SW 1271 (cell line): ENCODE measurements around the gene GFOD1.
"Not testable (repeated sequence)": the region's sequence is repeated elsewhere in the genome, so short reads cannot be mapped to it uniquely, and the experiment has no call there.

Experiments
- DNase-seq, 2 experiments: peaks; one replicate each; lab custom pipeline; 2025; lab: John Stamatoyannopoulos, UW

Gene GFOD1

GRCh38 chr6:13441778-13442177 is 45.6 kb downstream of the GFOD1 start:
- no peak for DNase-seq

DNA sequence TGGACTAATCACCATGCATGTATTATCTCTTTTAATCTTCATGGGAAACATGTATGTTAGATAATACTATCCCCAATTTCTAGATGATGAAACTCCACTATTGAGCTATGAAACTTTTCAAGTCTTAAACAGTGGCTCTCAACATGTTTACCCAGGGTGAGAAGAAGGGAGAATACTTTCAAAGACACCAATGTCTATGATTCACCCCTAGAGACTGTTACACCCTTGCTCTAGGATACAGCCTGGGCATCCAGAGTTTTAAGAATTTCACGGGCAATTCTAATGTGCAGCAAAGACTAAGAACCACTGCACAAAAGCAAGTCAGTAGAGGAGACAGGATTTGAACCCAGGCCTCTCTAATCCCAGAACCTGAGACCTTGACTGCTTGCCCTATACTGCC is 47.8 kb downstream of the GFOD1 start:
- no peak for DNase-seq

- DNase-seq, result no peak
These were observed 49.3 kb downstream of the GFOD1 start for GRCh38 chr6:13438126-13438525.

GRCh38 chr6:13437218-13437996 is 50.0 kb downstream of the GFOD1 start:
- no peak for DNase-seq

GRCh38 chr6:13436399-13437217 is 50.8 kb downstream of the GFOD1 start:
- DNase-seq, result no peak

GRCh38 chr6:13435477-13436246 is 51.7 kb downstream of the GFOD1 start:
- DNase-seq, result no peak

DNA sequence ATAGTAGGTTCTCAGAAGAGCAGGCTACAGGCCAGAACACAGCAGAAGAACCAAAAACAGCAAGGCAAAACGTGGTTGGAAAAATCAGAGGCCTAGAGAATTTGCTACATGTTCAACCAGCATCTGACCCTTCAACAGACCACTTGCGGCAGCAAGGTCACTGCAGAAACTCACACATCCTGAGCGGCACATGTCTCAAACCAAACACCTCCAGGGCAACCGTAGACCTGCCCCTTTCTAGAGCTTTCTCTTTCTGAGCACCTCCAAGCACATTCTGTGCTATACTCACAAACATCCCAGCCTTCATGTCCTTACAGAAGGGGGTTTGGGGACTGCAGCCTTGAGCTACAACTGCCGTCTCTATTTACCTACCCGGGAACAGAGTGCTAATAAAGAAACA is 52.6 kb downstream of the GFOD1 start:
- DNase-seq, result no peak

DNA sequence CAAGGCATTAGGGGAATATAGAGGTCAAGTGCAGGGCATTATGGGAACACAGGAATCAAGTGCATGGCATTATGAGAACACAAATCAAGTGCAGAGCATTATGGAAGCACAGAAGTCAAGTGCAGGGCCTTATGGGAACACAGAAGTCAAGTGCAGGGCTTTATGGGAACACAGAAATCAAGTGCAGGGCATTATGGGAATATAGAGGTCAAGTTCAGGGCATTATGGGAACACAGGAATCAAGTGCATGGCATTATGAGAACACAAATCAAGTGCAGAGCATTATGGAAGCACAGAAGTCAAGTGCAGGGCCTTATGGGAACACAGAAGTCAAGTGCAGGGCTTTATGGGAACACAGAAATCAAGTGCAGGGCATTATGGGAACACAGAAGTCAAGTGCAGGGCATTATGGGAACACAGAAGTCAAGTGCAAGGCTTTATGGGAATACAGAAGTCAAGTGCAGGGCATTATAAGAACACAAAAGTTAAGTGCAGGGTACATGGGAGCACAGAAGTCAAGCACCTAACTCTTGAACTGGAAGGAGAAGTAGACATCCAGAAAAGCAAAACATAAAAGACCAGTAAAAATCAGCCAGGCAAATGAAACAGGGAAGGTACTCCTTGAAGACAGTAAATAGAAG is 53.1 kb downstream of the GFOD1 start:
- DNase-seq, result not testable (repeated sequence)

DNA sequence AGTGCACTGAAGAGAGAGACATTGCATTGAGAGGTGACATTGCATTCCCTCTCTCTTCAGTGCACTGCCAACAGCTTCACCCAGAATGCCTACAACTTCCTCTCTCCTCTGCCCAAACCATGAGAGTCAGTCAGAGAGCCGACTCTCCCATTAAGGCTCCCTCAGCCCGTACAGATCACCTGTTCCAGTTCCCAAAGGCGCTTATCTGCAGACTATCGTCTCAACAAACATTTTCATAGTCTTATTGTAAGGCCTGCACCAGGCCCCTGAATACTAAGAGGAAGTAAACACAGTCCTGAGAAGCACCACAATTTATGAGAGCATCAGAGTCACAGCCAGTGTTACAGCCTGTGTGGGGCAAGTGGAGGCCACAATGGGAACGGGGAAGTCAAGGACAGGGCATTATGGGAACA is 53.7 kb downstream of the GFOD1 start:
- DNase-seq, result no peak

- DNase-seq, result no peak
These were observed 54.7 kb downstream of the GFOD1 start for GRCh38 chr6:13432526-13433184.

DNA sequence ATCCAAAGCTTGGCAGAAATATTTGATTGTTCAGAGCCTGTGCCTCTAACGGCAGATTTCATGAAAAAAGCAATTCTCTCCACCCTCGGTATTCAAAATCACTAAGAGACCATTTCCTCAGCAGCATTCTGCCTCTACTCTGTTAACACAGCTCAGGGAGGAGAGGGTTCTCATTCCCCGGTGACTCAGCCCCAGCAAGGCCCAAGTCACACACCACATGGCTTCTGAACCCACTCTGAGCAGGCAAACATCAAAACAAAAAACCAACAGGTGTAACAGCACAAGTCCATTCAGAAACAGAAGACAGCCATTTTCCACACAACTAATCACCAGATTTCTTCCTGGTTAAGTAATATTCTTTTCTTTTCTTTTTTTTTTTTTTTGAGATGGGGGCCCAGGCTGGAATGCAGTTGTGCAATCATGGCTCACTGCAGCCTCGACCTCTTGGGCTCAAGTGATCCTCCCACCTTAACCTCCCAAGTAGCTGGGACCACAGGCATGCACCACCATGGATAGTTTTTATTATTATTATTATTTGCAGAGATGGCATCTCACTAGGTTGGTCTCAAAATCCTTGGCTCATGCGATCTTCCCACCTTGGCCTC is 55.4 kb downstream of the GFOD1 start:
- no peak for DNase-seq

- no peak for DNase-seq
These were observed 56.2 kb downstream of the GFOD1 start for GRCh38 chr6:13431059-13431656.

DNA sequence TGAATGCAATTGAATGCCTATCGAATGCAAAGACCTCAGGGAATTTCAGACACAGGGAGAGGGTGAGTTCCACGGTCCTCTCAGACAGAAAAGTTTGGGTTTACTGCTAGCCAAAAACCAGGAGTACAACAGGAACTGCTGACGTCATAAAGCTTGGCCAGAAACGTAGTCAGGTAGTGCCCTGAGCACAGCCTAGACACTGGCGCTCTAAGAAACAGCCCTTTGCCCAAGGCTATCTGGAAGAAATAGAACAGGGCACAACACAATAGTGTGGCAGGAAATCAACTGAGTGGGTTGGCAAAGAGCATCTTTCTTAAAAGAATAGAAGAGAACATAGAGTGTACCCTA is 58.0 kb downstream of the GFOD1 start:
- no peak for DNase-seq

DNA sequence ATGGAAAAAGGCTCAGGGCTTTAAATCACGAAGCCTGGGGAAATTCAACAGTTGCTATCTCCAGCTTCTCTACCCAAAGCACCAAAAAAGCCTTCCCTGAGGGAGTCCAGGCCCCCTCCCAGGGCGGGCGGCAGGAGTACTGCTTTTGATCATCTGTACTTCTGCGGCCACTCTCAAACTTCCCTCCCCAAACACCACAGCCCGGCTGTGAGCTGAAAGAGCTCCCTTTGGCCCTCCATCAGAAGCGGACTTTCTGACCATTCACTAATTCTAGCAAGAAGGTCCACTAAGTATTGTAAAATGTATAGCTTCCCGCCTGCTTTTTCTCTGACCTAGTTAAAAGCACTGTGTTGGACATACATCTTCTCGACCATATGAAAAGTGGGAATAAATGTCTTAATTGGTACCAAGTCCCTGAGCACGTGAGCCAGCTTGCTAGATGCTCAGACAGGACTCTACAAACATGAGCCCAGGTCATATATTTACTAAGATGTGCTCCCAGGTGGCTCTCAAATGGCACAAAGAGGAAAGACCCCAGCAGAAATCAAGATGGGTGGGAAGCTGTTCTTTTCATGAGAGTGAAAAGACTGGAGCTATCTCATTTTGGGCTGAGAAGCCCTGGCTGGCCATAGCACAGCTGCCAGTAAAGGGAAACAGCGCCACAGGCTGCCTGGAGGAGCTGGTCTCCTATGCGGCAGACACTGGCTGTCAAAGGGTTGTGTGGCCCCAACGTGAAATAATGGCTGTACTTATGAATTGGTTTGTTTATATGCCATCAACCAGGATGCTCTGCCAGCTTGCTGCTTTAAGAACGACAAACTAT is 58.6 kb downstream of the GFOD1 start:
- DNase-seq, result no peak

DNA sequence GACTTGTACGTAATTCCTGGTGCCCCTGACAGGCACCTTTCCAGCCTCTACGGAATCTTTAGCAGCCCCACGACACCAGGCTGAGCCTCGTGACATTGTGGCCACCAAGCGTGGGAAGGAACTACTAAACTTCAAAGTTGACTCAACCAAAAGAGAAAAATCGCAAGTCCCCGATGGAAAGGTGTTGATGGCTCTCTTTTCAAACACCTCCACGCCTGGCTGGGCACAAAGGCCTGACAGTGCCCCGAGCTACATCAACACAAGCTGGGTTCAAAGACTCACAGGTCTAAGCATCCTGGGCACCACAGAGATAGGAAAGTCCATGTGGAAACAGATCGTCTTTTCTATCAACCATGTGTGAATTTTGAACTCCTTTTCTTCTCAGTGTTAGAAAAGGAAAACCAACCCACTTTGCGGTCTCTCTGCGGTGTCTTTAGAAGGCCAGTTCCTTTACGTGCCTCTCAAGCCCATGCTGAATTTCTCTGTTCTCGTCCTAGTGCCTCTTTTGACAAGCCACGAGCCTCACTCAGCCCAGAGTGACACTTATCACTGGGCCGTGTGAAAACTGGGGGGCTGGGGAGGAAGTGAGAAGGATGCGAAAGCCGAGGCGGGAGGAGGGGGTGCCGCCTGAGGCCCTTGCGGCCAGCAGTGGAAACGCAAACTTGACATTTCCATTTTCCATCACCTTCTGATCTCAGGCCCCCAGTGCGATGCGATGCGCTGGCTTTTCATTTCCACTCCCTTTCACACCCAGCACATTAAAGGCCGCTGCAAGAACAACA is 59.4 kb downstream of the GFOD1 start:
- no peak for DNase-seq

GRCh38 chr6:13427316-13427715 is 60.1 kb downstream of the GFOD1 start:
- no peak for DNase-seq

DNA sequence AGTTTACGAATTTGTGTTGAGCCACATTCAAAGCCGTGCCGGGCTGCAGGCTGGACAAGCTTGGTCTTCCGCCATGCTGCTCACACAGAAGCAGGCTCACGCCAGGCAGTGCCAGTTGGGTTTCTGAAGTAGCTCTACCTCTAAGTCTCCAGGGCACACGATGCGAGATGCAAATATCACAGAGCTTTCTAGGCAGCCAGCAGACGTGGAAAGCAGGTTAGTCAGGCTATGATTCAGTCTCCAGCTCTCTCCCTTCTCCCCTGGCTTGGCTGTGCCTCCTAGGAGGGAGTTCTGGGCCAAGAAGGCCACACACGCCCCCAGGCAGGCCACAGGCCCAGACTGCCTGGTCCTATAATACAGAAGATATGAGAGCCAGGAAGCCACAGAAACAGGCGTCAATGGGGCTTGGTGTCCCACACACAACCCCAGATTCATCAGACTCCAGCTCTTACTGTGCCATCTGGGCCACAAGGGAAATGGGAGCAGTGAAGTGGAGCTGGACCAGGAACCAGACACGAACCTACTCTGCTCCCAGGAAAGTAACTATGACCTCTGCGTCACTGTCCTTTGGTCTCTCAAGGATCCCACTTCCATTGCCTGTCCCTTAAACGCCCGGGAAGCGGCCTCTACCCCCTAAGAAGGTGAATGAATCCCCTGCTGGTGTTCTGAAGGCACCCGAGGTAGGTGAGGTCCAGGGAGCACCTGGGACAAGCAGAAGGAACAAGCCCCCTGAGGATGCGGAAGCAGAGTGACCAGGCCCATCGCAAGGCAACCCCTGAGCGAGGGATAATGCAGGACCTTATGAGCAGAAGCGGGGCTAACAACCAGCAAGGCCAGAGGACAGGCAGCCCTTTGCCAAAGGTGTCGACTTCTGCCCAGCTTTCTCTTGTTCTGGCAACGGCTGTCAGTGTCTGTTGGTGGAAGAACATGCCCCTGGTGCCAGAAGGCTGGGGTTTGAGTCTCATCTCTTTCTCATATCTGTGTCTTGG is 61.2 kb downstream of the GFOD1 start:
- no peak for DNase-seq
